GM12878 (cell line): Measurements from ENCODE around the gene BGLAP. TPM values are rescaled to one million over a fixed set of nuclear protein-coding genes. Genes with fewer than 3 reads are reported as not detected.

Experiments
- CBX3 ChIP-seq: fragments of 200-600 bp; sonication (generic); IDR thresholded peaks from 2 replicates; pipeline ENCODE4 v1.6.1; 2016; ENCODE audit warnings: low read depth, borderline replicate concordance
- ETV6 ChIP-seq, 2 experiments: fragments of 450-650 bp in 1 of 2; IDR thresholded peaks in 1 of 2; conservative IDR thresholded peaks in 1 of 2; 2 replicates each; pipeline ENCODE4 v1.6.1; 2014; ENCODE audit warnings: antibody characterized with exemption in 1 of 2, borderline replicate concordance in 1 of 2, low read depth in 1 of 2, mild to moderate bottlenecking in 1 of 2, moderate library complexity in 1 of 2
- HDAC2 ChIP-seq: fragments of 200-600 bp; sonication (generic); IDR thresholded peaks from 2 replicates; pipeline ENCODE4 v1.6.1; 2017
- HDAC6 ChIP-seq: fragments of 200-600 bp; sonication (generic); IDR thresholded peaks from one replicate; pipeline ENCODE4 v1.8.0; 2017; ENCODE audit warnings: antibody characterized with exemption; ENCODE audit not compliant: unreplicated experiment
- NBN ChIP-seq: fragments of 450-650 bp; IDR thresholded peaks from 2 replicates; pipeline ENCODE4 v1.6.1; 2016
- NFXL1 ChIP-seq: fragments of 450-650 bp; IDR thresholded peaks from 2 replicates; pipeline ENCODE4 v1.6.1; 2017; ENCODE audit warnings: antibody characterized with exemption, mild to moderate bottlenecking, borderline replicate concordance
- NR2C2 ChIP-seq: IDR thresholded peaks from 2 replicates; pipeline ENCODE4 v1.6.1; 2011; ENCODE audit warnings: borderline replicate concordance, low read depth; ENCODE audit not compliant: control insufficient read depth, insufficient read length
- PML ChIP-seq: IDR thresholded peaks from 2 replicates; pipeline ENCODE4 v1.6.1; 2012; ENCODE audit warnings: low read length, inconsistent platforms
- RAD21 ChIP-seq: IDR thresholded peaks from 2 replicates; pipeline ENCODE4 v1.6.1; 2011; ENCODE audit warnings: mild to moderate bottlenecking, low read depth, low read length, moderate library complexity; ENCODE audit not compliant: insufficient read depth
- RB1 ChIP-seq: fragments of 450-650 bp; formaldehyde crosslinking; IDR thresholded peaks from 2 replicates; pipeline ENCODE4 v1.6.1; 2017; ENCODE audit warnings: mild to moderate bottlenecking, borderline replicate concordance
- SMARCA5 ChIP-seq: fragments of 450-650 bp; IDR thresholded peaks from 2 replicates; pipeline ENCODE4 v1.6.1; 2017; ENCODE audit warnings: mild to moderate bottlenecking
- ZNF217 ChIP-seq: fragments of 450-650 bp; IDR thresholded peaks from 2 replicates; pipeline ENCODE4 v1.6.1; 2017; ENCODE audit warnings: antibody characterized with exemption, mild to moderate bottlenecking
- ZNF24 ChIP-seq: fragments of 450-650 bp; IDR thresholded peaks from 2 replicates; pipeline ENCODE4 v1.6.1; 2017; ENCODE audit warnings: antibody characterized with exemption, mild to moderate bottlenecking
- ZNF622 ChIP-seq: fragments of 450-650 bp; IDR thresholded peaks from 2 replicates; pipeline ENCODE4 v1.6.1; 2017; ENCODE audit warnings: mild to moderate bottlenecking, inconsistent platforms
- ZSCAN29 ChIP-seq: fragments of 450-650 bp; IDR thresholded peaks from 2 replicates; pipeline ENCODE4 v1.6.1; 2017; ENCODE audit warnings: mild to moderate bottlenecking, moderate library complexity
- polyA plus RNA-seq, 11 experiments: library from polyadenylated mRNA; depleted of rRNA in 4 of 11; unstranded in 6 of 11; stranded (reverse) in 5 of 11; fragments of >200 nt; fragmentation: Nextera tagmentation in 4 of 11; fragmentation: Illumina TruSeq in 1 of 11; extraction: Ambion mirVana in 4 of 11; extraction: Trizol in 1 of 11; gene quantifications; 1 replicate in 1 of 11; 2 replicates in 10 of 11; pipeline versions ENCODE4 v1.2.1 to v1.2.3, GENCODE V29; 2011 to 2016; ENCODE audit warnings: inconsistent platforms in 2 of 11, missing spikeins in 2 of 11, low read depth in 1 of 11
- total RNA-seq, 4 experiments: library from RNA; depleted of rRNA in 3 of 4; stranded (reverse); fragments of >200 nt in 3 of 4; fragmentation: Illumina TruSeq in 1 of 4; extraction: Trizol in 1 of 4; gene quantifications; 2 replicates each; pipeline versions ENCODE4 v1.2.1 to v1.2.3, GENCODE V29; 2013 to 2021
- TF ChIP-seq, protein P1 (sequence below): fragments of 450-650 bp; IDR thresholded peaks from 2 replicates; pipeline ENCODE4 v1.6.1; 2017; ENCODE audit warnings: borderline replicate concordance
- TF ChIP-seq, protein P2 (sequence below): IDR thresholded peaks from 2 replicates; pipeline ENCODE4 v1.6.1; 2012; ENCODE audit warnings: low read depth, low read length, improper control_type of control experiment
- TF ChIP-seq, protein P3 (sequence below): fragments of 450-650 bp; IDR thresholded peaks from 2 replicates; pipeline ENCODE4 v1.6.1; 2017; ENCODE audit warnings: mild to moderate bottlenecking, moderate library complexity
- TF ChIP-seq, protein P4 (sequence below): IDR thresholded peaks from 2 replicates; pipeline ENCODE4 v1.6.1; 2012; ENCODE audit warnings: mild to moderate bottlenecking, low read depth, low read length
- TF ChIP-seq, protein P5 (sequence below): fragments of 450-650 bp; IDR thresholded peaks from 2 replicates; pipeline ENCODE4 v1.6.1; 2017; ENCODE audit warnings: mild to moderate bottlenecking

Gene BGLAP
- total and polyA plus RNA-seq, 10 of the 15 experiments (the other 5 are each of a cell fraction or from before 2014, with no cell fraction given), result 0.20 to 1.8 (median 0.40) TPM; not detected in 3

DNA sequence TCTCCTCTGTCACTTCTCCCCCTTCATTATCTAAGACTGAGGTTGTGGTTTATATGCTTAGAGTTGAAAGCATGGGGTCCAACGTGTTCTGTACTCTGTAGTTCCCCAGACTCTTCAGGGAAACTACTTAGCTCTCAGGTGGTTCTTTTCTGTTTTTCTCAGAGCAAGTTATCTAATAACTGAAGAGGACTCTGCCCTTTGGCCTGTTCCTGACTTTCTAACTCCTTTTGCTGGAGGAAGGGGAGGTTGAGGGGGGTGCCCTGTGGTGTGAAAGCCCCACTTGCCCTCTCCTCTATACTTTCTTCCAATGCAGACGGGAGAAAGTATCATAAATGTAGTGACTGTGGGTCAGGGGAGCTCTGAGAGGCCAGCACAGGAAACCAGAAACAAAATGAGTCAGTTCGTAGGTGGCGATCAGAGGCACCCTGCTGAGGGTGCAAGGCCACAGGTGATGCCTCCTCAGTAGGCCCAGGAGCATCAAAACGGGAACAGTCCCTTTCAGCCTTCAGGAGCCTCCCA is 43.1 kb upstream of the BGLAP start (continued):
- TF ChIP-seq, protein P1, sequence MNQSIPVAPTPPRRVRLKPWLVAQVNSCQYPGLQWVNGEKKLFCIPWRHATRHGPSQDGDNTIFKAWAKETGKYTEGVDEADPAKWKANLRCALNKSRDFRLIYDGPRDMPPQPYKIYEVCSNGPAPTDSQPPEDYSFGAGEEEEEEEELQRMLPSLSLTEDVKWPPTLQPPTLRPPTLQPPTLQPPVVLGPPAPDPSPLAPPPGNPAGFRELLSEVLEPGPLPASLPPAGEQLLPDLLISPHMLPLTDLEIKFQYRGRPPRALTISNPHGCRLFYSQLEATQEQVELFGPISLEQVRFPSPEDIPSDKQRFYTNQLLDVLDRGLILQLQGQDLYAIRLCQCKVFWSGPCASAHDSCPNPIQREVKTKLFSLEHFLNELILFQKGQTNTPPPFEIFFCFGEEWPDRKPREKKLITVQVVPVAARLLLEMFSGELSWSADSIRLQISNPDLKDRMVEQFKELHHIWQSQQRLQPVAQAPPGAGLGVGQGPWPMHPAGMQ, result no peak
- peak in 1 of 2 experiments; percentile 47; a peak in 2 of 4 replicates for TF ChIP-seq ETV6 (conservative IDR thresholded peaks at IDR 0.05 in 1 of 2, IDR thresholded peaks at IDR 0.05 in 1 of 2; ENCODE audit: borderline replicate concordance in 1 of 2, low read depth in 1 of 2)
- TF ChIP-seq HDAC6, result no peak
- no peak for TF ChIP-seq ZNF24
- TF ChIP-seq, protein P2, sequence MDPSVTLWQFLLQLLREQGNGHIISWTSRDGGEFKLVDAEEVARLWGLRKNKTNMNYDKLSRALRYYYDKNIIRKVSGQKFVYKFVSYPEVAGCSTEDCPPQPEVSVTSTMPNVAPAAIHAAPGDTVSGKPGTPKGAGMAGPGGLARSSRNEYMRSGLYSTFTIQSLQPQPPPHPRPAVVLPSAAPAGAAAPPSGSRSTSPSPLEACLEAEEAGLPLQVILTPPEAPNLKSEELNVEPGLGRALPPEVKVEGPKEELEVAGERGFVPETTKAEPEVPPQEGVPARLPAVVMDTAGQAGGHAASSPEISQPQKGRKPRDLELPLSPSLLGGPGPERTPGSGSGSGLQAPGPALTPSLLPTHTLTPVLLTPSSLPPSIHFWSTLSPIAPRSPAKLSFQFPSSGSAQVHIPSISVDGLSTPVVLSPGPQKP, result no peak
- no peak for TF ChIP-seq SMARCA5
- TF ChIP-seq, protein P3, sequence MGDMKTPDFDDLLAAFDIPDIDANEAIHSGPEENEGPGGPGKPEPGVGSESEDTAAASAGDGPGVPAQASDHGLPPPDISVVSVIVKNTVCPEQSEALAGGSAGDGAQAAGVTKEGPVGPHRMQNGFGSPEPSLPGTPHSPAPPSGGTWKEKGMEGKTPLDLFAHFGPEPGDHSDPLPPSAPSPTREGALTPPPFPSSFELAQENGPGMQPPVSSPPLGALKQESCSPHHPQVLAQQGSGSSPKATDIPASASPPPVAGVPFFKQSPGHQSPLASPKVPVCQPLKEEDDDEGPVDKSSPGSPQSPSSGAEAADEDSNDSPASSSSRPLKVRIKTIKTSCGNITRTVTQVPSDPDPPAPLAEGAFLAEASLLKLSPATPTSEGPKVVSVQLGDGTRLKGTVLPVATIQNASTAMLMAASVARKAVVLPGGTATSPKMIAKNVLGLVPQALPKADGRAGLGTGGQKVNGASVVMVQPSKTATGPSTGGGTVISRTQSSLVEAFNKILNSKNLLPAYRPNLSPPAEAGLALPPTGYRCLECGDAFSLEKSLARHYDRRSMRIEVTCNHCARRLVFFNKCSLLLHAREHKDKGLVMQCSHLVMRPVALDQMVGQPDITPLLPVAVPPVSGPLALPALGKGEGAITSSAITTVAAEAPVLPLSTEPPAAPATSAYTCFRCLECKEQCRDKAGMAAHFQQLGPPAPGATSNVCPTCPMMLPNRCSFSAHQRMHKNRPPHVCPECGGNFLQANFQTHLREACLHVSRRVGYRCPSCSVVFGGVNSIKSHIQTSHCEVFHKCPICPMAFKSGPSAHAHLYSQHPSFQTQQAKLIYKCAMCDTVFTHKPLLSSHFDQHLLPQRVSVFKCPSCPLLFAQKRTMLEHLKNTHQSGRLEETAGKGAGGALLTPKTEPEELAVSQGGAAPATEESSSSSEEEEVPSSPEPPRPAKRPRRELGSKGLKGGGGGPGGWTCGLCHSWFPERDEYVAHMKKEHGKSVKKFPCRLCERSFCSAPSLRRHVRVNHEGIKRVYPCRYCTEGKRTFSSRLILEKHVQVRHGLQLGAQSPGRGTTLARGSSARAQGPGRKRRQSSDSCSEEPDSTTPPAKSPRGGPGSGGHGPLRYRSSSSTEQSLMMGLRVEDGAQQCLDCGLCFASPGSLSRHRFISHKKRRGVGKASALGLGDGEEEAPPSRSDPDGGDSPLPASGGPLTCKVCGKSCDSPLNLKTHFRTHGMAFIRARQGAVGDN, result peak; percentile 47; the same call in 1 of the 2 replicates
- TF ChIP-seq RAD21, result no peak
- no peak for TF ChIP-seq NR2C2
- TF ChIP-seq HDAC2, result no peak
- TF ChIP-seq PML, result no peak
- TF ChIP-seq, protein P4, sequence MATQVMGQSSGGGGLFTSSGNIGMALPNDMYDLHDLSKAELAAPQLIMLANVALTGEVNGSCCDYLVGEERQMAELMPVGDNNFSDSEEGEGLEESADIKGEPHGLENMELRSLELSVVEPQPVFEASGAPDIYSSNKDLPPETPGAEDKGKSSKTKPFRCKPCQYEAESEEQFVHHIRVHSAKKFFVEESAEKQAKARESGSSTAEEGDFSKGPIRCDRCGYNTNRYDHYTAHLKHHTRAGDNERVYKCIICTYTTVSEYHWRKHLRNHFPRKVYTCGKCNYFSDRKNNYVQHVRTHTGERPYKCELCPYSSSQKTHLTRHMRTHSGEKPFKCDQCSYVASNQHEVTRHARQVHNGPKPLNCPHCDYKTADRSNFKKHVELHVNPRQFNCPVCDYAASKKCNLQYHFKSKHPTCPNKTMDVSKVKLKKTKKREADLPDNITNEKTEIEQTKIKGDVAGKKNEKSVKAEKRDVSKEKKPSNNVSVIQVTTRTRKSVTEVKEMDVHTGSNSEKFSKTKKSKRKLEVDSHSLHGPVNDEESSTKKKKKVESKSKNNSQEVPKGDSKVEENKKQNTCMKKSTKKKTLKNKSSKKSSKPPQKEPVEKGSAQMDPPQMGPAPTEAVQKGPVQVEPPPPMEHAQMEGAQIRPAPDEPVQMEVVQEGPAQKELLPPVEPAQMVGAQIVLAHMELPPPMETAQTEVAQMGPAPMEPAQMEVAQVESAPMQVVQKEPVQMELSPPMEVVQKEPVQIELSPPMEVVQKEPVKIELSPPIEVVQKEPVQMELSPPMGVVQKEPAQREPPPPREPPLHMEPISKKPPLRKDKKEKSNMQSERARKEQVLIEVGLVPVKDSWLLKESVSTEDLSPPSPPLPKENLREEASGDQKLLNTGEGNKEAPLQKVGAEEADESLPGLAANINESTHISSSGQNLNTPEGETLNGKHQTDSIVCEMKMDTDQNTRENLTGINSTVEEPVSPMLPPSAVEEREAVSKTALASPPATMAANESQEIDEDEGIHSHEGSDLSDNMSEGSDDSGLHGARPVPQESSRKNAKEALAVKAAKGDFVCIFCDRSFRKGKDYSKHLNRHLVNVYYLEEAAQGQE, result no peak
- no peak for TF ChIP-seq RB1
- 0 out of 2 replicates have a peak, but pooled peaks have one; percentile 56 for TF ChIP-seq NBN
- TF ChIP-seq ZNF622, result no peak
- TF ChIP-seq, protein P5, sequence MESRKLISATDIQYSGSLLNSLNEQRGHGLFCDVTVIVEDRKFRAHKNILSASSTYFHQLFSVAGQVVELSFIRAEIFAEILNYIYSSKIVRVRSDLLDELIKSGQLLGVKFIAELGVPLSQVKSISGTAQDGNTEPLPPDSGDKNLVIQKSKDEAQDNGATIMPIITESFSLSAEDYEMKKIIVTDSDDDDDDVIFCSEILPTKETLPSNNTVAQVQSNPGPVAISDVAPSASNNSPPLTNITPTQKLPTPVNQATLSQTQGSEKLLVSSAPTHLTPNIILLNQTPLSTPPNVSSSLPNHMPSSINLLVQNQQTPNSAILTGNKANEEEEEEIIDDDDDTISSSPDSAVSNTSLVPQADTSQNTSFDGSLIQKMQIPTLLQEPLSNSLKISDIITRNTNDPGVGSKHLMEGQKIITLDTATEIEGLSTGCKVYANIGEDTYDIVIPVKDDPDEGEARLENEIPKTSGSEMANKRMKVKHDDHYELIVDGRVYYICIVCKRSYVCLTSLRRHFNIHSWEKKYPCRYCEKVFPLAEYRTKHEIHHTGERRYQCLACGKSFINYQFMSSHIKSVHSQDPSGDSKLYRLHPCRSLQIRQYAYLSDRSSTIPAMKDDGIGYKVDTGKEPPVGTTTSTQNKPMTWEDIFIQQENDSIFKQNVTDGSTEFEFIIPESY, result no peak
- TF ChIP-seq NFXL1, result no peak
- TF ChIP-seq CBX3, result no peak
- no peak for TF ChIP-seq ZSCAN29
- TF ChIP-seq ZNF217, result no peak
